Glutamatergic neuron (in vitro differentiated cells): ENCODE measurements around the gene TMEM252. TPM values are rescaled to one million over a fixed set of nuclear protein-coding genes. Genes with fewer than 3 reads are reported as not detected.

Source experiments
- DNase-seq: peaks from one replicate; pipeline ENCODE4 v3.0.0; 2022
- H3K27ac Mint-ChIP-seq: one replicate; pipeline ENCODE4 v1.8.0; 2020; ENCODE audit warnings: mild to moderate bottlenecking, mixed read lengths, inconsistent platforms; ENCODE audit not compliant: unreplicated experiment
- H3K27me3 Mint-ChIP-seq: one replicate; pipeline ENCODE4 v1.8.0; 2020; ENCODE audit warnings: mild to moderate bottlenecking, moderate library complexity, mixed read lengths, inconsistent platforms; ENCODE audit not compliant: unreplicated experiment
- H3K36me3 Mint-ChIP-seq: one replicate; pipeline ENCODE4 v1.8.0; 2020; ENCODE audit warnings: mild to moderate bottlenecking, mixed read lengths, inconsistent platforms; ENCODE audit not compliant: unreplicated experiment
- H3K4me1 Mint-ChIP-seq: one replicate; pipeline ENCODE4 v1.8.0; 2020; ENCODE audit warnings: mild to moderate bottlenecking, low read depth, mixed read lengths, inconsistent platforms; ENCODE audit not compliant: unreplicated experiment
- H3K4me3 Mint-ChIP-seq: one replicate; pipeline ENCODE4 v1.8.0; 2020; ENCODE audit warnings: mild to moderate bottlenecking, mixed read lengths, inconsistent platforms; ENCODE audit not compliant: unreplicated experiment
- H3K9me3 Mint-ChIP-seq: one replicate; pipeline ENCODE4 v1.8.0; 2020; ENCODE audit warnings: mild to moderate bottlenecking, moderate library complexity, mixed read lengths, inconsistent platforms; ENCODE audit not compliant: unreplicated experiment
- total RNA-seq: library from RNA; stranded (reverse); fragmentation: NEBNext Ultra II Directional; extraction: Animal tissue kit (Norgen Biotek cat#: 25700); gene quantifications from one replicate; pipeline ENCODE4 v1.2.1, GENCODE V29; 2021; ENCODE audit not compliant: unreplicated experiment
- TF ChIP-seq, protein P1 (sequence below): fragments of 200-600 bp; sonication (generic); IDR thresholded peaks from one replicate; pipeline ENCODE4 v1.5.0; 2021; ENCODE audit not compliant: partially characterized antibody, unreplicated experiment

The TMEM252 gene
- total RNA-seq, 1 donor from 2014 or later = not detected

- no peak for DNase-seq
- TF ChIP-seq, protein P1, sequence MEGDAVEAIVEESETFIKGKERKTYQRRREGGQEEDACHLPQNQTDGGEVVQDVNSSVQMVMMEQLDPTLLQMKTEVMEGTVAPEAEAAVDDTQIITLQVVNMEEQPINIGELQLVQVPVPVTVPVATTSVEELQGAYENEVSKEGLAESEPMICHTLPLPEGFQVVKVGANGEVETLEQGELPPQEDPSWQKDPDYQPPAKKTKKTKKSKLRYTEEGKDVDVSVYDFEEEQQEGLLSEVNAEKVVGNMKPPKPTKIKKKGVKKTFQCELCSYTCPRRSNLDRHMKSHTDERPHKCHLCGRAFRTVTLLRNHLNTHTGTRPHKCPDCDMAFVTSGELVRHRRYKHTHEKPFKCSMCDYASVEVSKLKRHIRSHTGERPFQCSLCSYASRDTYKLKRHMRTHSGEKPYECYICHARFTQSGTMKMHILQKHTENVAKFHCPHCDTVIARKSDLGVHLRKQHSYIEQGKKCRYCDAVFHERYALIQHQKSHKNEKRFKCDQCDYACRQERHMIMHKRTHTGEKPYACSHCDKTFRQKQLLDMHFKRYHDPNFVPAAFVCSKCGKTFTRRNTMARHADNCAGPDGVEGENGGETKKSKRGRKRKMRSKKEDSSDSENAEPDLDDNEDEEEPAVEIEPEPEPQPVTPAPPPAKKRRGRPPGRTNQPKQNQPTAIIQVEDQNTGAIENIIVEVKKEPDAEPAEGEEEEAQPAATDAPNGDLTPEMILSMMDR = no peak
- Mint-ChIP-seq H3K36me3 (no peaks in the 10 kb centered on the region), H3K27ac (no peak overlapping the region), H3K4me3 (no peak overlapping the region), H3K27me3 (peaks cover 8% of the 10 kb centered on the region), H3K9me3 (peaks cover 2% of the 10 kb centered on the region), H3K4me1 (no peaks in the 10 kb centered on the region)
Measured at GRCh38 chr9:68507806-68508145, 32.9 kb downstream of the TMEM252 start.

DNA sequence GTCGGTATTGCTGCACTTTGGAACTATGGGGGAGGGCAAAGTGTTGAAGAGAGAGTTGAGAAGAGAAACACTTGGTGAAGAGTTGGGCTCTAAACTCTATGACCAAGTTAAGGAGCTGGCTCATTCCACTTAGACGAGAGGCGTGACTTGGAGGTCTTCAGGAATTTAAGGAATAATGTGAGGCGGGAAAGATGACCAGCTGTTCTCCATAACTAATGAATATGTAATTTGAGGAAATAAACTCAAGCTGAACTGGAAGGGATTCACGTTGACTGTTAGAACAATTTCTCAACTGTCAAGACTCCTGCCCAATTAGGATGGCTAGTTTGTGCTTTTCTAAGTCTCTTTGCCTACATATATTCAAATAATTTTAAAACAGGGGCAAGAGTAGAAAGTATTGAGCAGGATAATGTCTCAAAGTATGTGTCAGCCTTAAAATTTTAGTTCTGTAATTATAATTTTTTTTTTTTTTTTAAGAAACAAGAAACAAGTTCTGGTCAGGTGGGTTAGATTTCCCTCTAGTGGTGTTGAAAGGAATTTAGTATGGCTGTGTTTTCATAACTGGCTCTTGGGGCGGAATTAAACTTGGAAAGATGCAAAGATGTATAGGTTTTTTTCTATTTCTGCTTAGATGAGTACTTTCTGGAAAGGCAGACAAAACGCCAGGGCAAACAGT lies 33.4 kb downstream of the TMEM252 start:
- Mint-ChIP-seq H3K27ac (no peak overlapping the region), H3K27me3 (peaks cover 8% of the 10 kb centered on the region), H3K36me3 (no peaks in the 10 kb centered on the region), H3K4me1 (no peaks in the 10 kb centered on the region), H3K9me3 (peaks cover 2% of the 10 kb centered on the region), H3K4me3 (no peak overlapping the region)
- DNase-seq = no peak
- TF ChIP-seq, protein P1 = peak; percentile 80

DNA sequence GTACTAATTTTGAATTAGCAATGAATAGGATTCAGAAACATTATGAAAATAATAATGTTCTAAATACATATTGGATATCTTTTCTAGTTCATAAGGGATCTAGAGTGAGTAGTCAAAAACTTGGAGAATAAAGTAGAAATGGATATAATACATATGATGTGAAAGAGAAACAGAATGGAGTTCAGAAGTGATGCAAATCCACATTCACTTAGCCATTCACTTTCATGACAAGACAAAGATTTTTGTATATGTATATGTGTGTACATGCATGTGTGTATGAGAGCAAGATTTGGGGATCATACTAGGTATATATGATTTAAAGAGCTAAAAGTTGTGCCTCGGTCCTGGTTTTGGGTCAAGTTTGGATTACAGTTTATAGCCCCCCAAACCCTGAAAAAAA lies 34.1 kb downstream of the TMEM252 start:
- no peak overlapping the region for H3K4me3 Mint-ChIP-seq
- no peak overlapping the region for H3K27ac Mint-ChIP-seq
- H3K27me3 Mint-ChIP-seq = peaks cover 8% of the 10 kb centered on the region
- TF ChIP-seq, protein P1 = no peak
- no peak for DNase-seq
- peaks cover 2% of the 10 kb centered on the region for H3K9me3 Mint-ChIP-seq
- no peaks in the 10 kb centered on the region for H3K4me1 Mint-ChIP-seq
- H3K36me3 Mint-ChIP-seq = no peaks in the 10 kb centered on the region

- H3K27me3 Mint-ChIP-seq = peaks cover 7% of the 10 kb centered on the region
- no peaks in the 10 kb centered on the region for H3K4me1 Mint-ChIP-seq
- TF ChIP-seq, protein P1 = no peak
- no peak overlapping the region for H3K4me3 Mint-ChIP-seq
- no peaks in the 10 kb centered on the region for H3K36me3 Mint-ChIP-seq
- H3K9me3 Mint-ChIP-seq = peaks cover 2% of the 10 kb centered on the region
- no peak for DNase-seq
- no peak overlapping the region for H3K27ac Mint-ChIP-seq
Measured at GRCh38 chr9:68505681-68506409, 34.8 kb downstream of the TMEM252 start.

- no peak for DNase-seq
- Mint-ChIP-seq H3K36me3 (no peaks in the 10 kb centered on the region), H3K9me3 (peaks cover 2% of the 10 kb centered on the region), H3K4me1 (no peaks in the 10 kb centered on the region), H3K4me3 (no peak overlapping the region), H3K27me3 (peaks cover 6% of the 10 kb centered on the region), H3K27ac (no peak overlapping the region)
- TF ChIP-seq, protein P1 = no peak
Measured at GRCh38 chr9:68502279-68502678, 38.4 kb downstream of the TMEM252 start.
